Neural crest cell (in vitro differentiated cells): ENCODE measurements around the gene ZNF287. TPM values are rescaled to one million over a fixed set of nuclear protein-coding genes. Genes with fewer than 3 reads are reported as not detected.

Experiments used
- DNase-seq: peaks from one replicate; pipeline ENCODE4 v3.0.0; 2021; ENCODE audit warnings: low read depth, mixed read lengths, low spot score
- H3K27ac Mint-ChIP-seq: one replicate; pipeline ENCODE4 v1.8.0; 2021; ENCODE audit warnings: mild to moderate bottlenecking, mixed read lengths; ENCODE audit not compliant: unreplicated experiment
- H3K27me3 Mint-ChIP-seq: 2 replicates; pipeline ENCODE4 v1.8.0; 2021; ENCODE audit warnings: low read depth, mild to moderate bottlenecking, mixed read lengths
- H3K36me3 Mint-ChIP-seq: 2 replicates; pipeline ENCODE4 v1.8.0; 2021; ENCODE audit warnings: low read depth, mild to moderate bottlenecking, mixed read lengths
- H3K4me1 Mint-ChIP-seq: 2 replicates; pipeline ENCODE4 v1.8.0; 2021; ENCODE audit warnings: mixed read lengths
- H3K4me3 Mint-ChIP-seq: one replicate; pipeline ENCODE4 v1.8.0; 2021; ENCODE audit warnings: mild to moderate bottlenecking, mixed read lengths
- H3K9me3 Mint-ChIP-seq: 2 replicates; pipeline ENCODE4 v1.8.0; 2021; ENCODE audit warnings: mixed read lengths
- CTCF ChIP-seq: fragments of 200-600 bp; sonication (generic); conservative IDR thresholded peaks from 2 replicates; pipeline ENCODE4 v1.5.0; 2021; ENCODE audit warnings: antibody characterized with exemption, mild to moderate bottlenecking
- total RNA-seq: library from RNA; stranded (reverse); gene quantifications from 2 replicates; pipeline ENCODE4 v1.2.1, GENCODE V29; 2021

ZNF287 gene
- total RNA-seq, 1 donor from 2014 or later, result 16.6 TPM

GRCh38 chr17:16517477-16517876 lies 51.5 kb downstream of the ZNF287 start:
- Mint-ChIP-seq H3K36me3 (no peaks in the 10 kb centered on the region), H3K4me3 (no peak overlapping the region), H3K4me1 (peaks cover 42% of the 10 kb centered on the region), H3K27me3 (no peaks in the 10 kb centered on the region), H3K27ac (no peak overlapping the region), H3K9me3 (no peaks in the 10 kb centered on the region)
- DNase-seq, result no peak
- TF ChIP-seq CTCF, result no peak

GRCh38 chr17:16516594-16517051 lies 52.4 kb downstream of the ZNF287 start:
- H3K27ac Mint-ChIP-seq, result peak overlapping the region; percentile 93
- TF ChIP-seq CTCF, result no peak
- no peaks in the 10 kb centered on the region for H3K9me3 Mint-ChIP-seq
- peaks cover 51% of the 10 kb centered on the region for H3K4me1 Mint-ChIP-seq
- peak; percentile 17 for DNase-seq
- no peaks in the 10 kb centered on the region for H3K36me3 Mint-ChIP-seq
- H3K4me3 Mint-ChIP-seq, result peak overlapping the region; percentile 73
- no peaks in the 10 kb centered on the region for H3K27me3 Mint-ChIP-seq

- Mint-ChIP-seq H3K36me3 (no peaks in the 10 kb centered on the region), H3K27me3 (no peaks in the 10 kb centered on the region), H3K9me3 (no peaks in the 10 kb centered on the region), H3K4me3 (no peak overlapping the region), H3K27ac (no peak overlapping the region), H3K4me1 (peaks cover 50% of the 10 kb centered on the region)
- DNase-seq, result no peak
- no peak for TF ChIP-seq CTCF
Observed at GRCh38 chr17:16515933-16516332, 53.1 kb downstream of the ZNF287 start.

GRCh38 chr17:16513873-16514272 lies 55.1 kb downstream of the ZNF287 start:
- TF ChIP-seq CTCF, result no peak
- no peak overlapping the region for H3K27ac Mint-ChIP-seq
- no peaks in the 10 kb centered on the region for H3K9me3 Mint-ChIP-seq
- no peaks in the 10 kb centered on the region for H3K36me3 Mint-ChIP-seq
- peaks cover 52% of the 10 kb centered on the region for H3K4me1 Mint-ChIP-seq
- no peak for DNase-seq
- H3K27me3 Mint-ChIP-seq, result no peaks in the 10 kb centered on the region
- H3K4me3 Mint-ChIP-seq, result no peak overlapping the region

GRCh38 chr17:16512011-16512410 lies 57.0 kb downstream of the ZNF287 start:
- TF ChIP-seq CTCF, result no peak
- Mint-ChIP-seq H3K4me3 (no peak overlapping the region), H3K9me3 (no peaks in the 10 kb centered on the region), H3K27ac (peak overlapping the region; percentile 16), H3K36me3 (no peaks in the 10 kb centered on the region), H3K4me1 (peaks cover 44% of the 10 kb centered on the region), H3K27me3 (no peaks in the 10 kb centered on the region)
- no peak for DNase-seq

GRCh38 chr17:16511593-16511992 lies 57.4 kb downstream of the ZNF287 start:
- H3K27me3 Mint-ChIP-seq, result no peaks in the 10 kb centered on the region
- H3K4me1 Mint-ChIP-seq, result peaks cover 40% of the 10 kb centered on the region
- DNase-seq, result no peak
- no peak overlapping the region for H3K4me3 Mint-ChIP-seq
- no peaks in the 10 kb centered on the region for H3K36me3 Mint-ChIP-seq
- TF ChIP-seq CTCF, result no peak
- H3K9me3 Mint-ChIP-seq, result no peaks in the 10 kb centered on the region
- H3K27ac Mint-ChIP-seq, result peak overlapping the region; percentile 16
